GM19438 (cell line): ENCODE results near the gene FAM53B.

Experiments
- ATAC-seq: cut with Tn5 transposase; IDR thresholded peaks from one replicate; pipeline ENCODE4 v1.9.1; 2021; ENCODE audit warnings: low read depth; ENCODE audit not compliant: unreplicated experiment

The FAM53B gene

DNA sequence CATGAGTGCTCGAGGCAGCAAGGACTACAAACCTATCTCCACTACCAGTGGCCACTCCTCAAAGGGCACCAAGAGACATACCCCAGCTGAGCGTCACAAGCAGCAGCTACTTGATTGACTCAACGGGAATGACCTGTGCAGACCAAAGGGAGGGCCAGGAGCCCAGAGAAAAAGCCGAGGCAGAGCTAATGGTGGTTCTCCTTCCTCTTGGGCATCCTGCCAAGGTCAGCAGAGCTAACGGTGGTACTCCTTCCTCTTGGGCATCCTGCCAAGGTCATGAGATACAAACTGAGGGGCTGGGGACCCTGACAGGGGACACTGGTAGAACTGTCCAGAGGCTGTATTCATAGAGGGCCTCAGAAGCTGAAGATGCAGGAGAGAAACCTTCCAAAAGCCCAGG is 60.4 kb downstream of the FAM53B start:
- no peak for ATAC-seq

DNA sequence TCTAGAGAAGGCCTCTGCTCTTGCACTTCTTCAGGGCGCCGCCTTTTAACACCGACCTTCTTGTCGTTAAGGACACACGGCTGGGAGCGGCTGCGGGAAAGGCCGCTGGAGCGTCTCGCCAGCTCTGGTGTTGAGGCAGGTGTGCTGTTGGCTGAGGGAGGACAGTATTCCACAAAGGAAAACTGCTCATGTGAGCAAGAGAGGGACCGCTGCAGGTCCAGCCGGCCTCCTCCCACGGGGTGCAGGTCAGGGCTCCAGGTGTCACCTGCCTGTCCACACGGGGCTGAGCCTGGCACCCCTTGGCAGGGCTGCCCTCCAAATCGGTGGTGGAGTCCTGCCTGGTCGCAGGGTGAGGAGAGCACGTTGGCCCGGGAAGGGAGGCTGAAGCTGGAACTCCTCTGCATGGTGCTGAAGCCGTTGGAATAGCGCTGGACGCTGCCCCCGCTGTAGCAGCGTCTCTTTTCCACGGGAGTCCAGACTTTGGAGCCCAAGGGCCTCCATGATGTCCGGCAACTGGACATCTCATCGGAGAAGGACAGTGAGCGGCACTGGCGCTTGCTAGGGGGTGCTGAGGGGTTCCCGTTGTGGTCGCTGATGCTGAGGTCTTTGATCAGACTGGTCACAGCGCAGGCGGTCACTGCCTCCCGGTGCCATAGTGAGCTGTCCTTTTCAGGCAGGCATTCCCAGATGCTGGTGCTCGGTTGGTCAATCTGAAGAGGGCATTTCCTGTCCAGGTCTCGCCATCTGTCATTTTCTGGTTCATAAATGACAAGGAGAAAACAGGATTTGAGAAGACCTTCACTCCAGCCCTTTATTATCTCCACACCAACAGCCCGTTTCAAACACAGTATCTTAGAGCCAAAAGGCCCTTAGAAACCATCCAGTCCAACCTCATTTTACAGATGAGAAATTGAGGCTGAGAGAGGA is 62.3 kb downstream of the FAM53B start:
- no peak for ATAC-seq

DNA sequence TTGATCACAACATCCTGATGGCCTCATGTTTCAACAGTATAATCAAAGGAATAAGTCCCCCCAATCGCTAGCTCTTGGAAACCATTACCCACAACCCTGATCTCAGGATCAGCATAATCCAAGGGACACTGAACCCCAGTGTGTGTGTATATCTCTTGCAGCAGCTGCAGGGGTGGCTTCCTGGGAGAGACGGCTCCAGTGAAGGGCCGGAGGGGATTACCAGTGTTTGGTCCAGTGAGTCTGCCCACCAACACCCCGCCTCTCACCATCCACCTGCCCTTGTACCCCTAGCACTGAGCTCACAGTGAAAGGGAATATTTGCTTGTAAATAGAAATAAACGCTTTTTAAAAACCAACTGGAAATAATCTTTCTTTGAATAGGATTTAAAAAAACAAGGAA is 63.1 kb downstream of the FAM53B start:
- no peak for ATAC-seq

DNA sequence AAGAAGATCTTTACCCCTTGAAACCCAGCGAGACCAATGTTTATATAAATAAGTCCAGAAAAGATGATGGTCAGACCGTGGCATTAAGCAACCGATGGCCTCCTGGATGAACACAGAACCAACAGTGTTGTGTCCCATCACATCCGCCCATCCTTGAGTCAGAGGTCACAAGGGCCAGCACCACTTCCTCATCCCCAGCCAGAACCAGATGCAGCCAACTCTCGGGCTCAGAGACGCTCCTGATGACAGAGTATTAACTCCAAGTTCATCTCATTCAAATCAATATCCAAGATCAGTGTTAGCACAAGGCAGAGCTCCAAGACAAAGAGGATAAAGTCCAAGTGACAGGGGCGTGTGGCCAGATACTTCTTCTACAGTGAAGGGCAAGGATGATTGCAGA is 63.5 kb downstream of the FAM53B start:
- ATAC-seq = no peak

DNA sequence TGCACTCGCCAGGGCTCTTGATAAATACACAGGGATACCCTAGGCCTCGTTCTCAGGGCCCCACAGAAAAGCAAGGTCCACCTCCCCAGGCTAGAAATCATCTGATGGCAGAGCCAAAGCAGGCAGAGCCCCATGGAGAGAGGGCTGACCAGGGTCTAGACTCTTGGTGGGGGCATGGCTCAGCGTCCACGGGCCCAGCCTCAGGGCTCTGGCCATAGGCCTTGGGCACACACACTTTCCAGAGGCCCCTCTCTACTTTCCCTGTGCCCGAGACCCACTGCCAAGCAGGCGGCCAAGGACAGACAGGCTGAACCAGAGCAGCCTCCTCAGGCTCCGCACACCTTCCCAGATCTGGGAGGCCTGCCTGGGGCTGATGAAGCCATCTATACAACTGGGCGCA is 64.8 kb downstream of the FAM53B start:
- ATAC-seq = no peak

DNA sequence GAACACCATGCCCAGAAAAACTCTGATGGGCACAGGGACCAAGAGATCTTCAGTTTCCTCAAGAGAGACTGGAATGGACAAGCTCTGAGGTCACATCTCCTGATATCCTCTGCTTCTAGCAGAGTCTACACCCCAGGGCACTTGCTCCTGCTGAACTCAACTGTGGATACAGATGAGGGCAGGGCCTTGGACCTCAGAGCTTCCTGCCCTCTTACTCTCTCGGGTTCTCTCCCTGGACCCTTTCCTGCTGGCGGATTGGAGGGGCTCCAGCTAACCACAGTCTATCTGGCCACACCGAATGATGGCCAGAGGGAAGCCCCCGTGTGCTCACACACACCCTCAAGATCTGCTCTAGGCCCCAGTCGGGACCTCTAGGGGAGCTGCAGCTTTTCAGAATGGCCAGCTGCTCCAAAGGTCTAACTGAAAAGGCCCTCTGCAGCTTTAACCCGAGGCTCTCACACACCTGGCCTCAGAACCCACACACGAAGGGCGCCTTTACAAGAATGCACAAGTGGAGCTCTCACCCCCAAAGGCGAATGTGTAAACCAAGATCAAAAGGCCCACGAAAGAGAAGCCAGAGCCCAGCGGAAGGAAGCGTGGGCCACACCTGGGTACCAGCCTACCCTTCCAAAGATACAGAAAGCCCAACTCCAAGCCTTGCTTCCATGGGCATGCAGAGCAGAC is 65.5 kb downstream of the FAM53B start:
- no peak for ATAC-seq

DNA sequence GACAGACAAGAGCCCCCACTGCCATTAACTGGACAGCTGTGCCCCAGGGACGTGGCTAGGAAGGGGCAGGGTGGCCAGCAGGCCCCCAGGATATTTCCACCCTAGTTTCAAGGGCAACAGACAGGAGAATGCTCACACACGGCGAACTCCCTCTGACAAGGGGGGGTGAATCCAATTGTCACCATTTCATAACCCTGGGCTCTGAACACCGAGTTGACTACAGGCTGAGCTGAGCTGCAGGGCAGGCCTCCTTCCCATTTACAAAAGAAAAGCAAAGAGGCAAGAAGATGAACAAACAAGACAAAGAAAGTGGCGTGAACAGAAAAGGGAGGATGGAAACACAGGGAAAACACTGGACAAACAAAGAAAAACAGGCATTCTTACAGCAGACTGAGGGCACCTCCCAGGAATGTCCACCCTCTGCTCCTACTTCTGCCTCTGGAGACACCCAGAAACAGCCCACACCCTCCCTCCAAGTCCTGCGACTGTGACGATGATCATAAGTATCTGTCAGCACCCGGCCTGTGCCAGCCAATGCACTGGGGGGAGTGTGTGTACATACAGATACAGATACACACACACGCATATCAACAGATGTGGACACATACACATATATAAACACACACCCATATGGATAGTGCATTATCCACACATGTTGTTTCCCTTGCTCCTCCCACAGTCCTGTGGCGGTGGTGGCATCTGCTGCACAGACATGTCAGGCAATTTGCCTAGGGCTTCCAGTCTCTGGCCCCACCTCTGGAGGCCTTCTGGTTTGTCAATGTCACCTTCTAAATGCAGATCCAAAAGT is 66.2 kb downstream of the FAM53B start:
- ATAC-seq = no peak

DNA sequence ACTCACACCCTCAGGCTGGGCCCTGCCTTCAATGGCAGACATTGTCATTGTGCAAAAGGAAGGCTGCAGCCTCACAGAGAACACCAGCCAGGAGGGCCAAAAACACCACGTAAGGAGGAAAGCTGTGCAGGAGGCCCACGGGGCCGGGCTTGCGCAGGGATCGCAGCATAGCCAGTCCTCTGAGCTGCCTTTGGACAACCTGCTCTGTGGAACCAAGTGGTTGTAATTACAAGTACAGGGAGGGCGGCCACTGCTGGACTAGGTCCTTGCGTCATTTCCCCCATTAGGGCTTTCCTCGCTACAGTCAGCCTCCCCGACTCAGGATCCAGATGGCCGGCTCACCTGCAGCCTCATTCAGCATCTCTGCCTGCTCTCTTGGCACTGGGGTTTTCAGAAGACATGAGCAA is 66.9 kb downstream of the FAM53B start:
- no peak for ATAC-seq

DNA sequence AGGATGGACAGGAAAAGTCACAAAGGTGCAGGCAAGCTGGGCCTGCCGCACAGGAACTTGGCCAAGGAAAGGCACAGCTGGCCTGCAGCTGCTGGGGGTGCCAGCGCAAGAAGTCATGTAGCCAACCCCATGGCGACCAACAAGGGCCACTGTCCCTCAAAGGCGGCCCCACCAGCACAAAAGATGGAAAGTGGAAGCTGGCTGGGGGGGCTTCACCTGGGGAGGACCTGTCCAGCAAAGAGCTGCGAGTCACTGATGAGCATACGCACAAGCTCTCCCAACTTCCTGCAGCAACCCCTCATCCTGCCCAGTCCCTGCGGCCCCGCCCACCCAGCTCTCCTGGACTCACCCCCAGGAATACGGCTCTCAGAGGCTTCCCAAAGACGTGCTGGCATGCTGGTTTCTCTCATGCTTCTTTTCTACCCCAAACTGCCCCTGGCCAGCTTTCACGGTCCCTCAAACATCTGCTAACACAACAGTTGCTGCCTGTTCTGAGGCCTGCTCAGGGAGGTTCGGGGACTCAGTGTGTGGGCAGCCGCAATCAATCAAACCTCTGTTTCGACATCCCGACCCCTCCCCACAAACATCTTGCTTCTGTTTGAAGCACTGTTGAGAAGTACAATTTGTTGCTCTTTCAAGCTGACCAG is 67.6 kb downstream of the FAM53B start:
- no peak for ATAC-seq

DNA sequence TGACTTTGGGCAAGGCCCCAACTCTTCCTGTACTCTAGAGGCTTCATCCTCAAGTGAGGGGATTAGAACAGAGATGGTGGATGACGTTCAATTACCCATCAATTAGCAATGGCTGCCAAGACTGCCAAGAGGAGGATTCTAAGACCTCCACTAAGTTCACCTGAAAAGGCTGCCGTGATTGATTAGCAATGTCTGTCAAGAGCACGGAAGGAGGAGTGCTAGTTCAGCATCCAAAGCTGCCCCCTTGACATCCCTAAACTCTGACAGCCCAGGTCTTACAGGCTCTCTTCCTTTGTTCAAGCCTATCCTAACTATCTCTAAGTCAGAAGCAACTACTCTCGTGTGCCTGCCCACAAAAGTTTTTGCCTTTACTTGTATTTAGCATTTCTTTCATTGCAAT is 68.4 kb downstream of the FAM53B start:
- no peak for ATAC-seq

DNA sequence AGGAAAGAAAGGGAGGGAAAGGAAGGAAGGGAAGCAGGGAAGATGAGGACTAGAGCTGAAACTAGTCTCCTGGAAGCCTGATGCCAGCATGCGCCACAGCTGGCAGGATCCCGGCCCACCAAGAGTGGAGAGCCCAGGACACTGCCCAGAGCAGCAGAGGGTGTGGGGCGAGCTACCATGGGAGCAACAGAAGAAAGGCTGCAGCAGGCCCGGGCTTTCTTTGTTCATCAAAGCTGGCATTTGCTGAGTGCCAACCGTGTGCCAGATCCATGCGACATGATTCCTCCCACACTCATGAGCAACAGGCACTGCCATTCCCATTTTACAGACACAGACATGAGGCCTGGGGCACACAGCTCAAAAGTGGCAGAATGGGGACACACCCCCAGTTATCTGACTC is 68.9 kb downstream of the FAM53B start:
- no peak for ATAC-seq

DNA sequence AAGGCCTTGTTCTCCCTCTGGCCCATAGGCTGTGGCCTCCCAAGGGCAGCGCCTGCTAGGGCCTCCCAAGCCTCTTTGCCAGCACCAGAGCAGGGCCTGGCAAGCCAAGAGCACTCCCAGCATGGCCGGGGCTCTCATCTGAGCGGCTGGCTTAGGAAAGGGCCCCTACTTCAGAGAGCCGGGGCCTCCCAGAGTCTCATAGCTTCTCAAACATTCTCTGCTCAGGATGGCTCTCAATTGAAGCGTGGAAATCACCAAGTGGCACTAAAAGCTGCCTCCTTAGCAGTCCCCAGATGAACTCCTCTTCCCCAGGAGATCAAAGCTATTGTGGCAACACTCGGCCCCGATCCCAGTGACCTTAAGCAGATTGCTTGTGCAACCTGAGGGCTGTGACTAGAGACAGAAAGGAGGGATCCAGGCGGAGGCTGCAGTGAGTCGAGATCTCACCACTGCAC is 69.4 kb downstream of the FAM53B start:
- ATAC-seq = no peak

DNA sequence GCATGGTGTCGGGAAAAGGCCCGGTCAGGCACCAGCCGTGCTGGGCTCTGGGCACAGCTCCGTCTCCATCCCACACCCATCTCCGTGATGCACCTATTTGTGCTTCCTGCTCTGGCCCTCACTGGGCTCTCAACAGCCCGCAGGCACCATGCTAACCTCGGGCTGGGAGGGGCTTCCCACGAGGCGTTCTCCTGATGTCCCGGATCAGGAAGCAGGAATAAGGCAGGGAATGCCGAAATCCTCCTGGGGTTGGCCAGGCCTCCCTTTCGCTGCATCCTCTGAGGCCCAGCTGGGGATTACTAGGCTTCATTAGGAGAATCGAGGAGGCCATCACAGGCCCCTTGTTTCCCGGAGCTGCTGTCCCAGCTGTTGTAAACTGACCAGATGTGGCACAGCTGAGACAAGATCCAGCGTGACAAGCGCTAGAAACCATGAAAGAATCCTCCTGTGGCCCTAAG is 72.0 kb downstream of the FAM53B start:
- no peak for ATAC-seq

DNA sequence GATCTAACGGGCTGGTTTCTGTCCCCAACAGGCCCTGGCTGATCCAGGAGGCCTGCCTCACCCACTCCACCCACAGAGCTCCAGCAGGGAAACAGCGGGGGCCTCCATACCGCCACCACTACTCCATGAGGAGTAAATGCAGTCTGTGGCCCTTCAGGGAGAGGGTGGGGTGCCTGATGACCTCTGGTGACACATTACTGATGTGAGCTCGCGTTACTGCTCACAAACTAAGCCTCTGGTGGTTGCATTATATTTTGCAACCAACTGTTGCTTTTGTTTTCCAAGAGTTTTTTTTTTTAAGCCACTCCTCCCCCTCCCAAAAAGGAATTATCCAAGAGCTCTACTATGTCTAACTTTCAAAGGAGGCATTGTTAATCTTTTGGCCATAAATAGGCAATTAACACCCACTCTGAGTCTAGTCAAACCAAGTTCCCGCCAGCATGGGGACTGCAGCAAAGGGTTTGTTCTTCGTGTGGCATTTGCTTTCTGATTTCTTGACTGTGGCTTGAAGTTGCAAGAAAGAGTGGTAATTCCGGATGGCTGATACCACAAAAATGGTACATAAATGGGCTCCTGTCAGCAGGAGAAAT is 72.6 kb downstream of the FAM53B start:
- ATAC-seq = no peak

DNA sequence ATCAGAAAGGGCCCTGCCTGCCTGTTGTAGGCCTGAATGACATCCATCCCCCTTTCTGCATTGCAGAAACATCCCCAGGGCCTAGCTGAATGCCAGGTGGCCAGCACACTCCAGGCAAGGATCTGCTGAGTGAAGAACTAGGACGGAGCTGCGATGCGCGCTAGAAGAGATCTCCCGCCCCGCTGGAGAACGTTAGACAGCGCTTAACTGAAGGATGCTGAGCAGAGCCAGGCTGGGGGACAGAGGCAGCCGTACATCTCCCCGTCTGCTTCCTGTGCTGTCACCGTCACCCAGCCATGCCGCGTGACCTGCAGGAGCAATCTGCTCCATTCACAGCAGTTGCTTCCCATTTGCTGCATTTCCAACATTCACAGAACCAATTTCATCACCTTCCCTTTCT is 73.3 kb downstream of the FAM53B start:
- ATAC-seq = no peak

DNA sequence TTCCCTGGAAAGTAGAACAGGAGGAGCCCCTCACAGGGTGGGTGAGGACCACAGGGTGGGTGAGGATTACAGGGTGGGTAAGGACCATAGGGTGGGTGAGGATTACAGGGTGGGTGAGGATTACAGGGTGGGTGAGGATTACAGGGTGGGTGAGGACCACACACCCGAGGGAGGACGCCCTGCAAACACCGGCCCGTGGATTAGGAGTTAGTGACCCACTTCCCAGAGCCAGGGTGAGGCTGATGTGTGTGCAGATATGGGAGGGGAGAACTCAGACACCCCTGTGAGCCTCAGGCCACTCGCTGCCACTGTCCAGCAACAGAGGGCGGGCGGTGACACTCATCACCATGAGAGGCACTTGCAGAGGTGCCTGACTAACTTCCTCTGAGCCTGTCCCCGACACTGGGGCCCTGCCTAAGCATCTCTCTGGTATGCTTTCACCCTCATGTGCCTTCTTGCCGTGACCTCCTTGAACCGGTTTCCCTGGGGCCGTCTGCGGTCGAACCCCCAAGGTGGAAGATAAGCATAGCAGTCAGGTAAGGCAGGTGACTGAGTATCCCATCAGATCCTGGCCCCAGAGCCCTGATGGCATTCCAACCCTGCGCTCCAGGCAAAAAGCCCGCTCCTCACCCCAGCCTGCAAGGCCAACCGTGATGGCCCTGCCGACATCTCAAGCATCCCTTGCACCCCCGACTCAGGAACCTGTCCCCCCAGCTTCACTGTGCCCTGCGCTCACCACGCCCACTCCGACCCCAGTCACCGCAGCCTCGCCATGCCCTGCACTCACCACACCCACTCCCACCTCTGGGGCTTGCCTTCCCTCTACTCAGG is 74.1 kb downstream of the FAM53B start:
- no peak for ATAC-seq

DNA sequence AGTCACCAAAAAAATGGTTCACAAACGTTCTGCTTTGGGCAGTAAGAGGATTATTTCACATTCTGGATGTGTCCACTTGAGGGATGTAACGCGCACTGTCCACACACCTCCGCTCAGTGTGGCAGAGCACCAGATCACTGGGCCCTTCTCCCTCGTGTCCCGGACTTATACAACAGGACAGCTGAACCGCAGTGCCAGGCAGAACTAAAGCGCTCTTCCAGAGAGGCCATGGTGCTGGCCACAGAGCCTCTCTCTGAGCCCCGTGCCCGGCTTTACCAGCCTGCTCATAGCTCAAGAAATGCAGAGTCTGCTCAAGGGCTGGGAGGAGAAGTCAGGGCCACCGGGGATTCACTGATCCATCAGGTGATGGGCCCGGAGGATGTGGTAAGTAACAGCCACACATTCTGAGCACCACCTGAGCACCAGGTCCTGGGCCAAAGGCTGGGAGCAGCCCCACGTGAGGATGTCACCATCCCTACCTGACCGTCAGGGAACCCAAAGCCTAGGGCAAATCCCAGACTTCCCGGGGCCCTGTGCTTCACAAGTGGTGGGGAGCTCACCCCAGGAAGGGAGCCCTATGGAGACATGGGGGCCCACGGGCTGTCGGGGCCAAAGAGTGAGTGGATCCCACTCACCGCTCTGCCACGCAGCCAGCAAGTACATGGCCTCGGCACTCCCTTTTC is 74.9 kb downstream of the FAM53B start:
- no peak for ATAC-seq

DNA sequence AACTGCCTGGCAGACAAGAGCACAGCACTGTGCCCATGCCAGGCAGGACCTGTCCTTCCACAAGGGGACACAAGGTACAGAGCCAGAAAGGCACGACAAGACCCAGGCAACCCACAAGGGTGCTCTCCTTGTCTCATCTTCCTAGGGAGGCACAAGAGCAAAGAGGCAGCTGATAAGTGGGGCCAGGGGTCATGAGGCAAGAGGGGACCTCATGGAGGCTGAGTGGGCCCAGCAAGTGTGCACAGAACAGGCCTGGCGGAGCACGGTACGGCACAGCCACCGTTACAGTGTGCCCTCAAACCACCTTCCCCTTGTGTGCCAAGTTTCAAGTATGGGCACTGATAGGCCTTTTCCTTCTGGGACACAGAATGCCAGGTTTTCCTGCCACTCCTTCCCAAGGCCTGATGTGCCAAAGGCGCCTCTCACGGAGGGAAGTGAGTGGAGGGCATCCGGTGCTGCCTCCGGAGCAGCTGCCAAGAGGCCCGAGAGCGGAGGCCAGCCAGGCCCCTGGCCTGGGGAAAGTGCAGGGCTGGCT is 75.6 kb downstream of the FAM53B start:
- no peak for ATAC-seq
